HG02981 (cell line): ENCODE results near the gene PTGR3.

Experiments
- ATAC-seq: cut with Tn5 transposase; IDR thresholded peaks from one replicate; pipeline ENCODE4 v1.9.1; 2021; ENCODE audit warnings: mild to moderate bottlenecking, moderate library complexity; ENCODE audit not compliant: unreplicated experiment

PTGR3 gene

DNA sequence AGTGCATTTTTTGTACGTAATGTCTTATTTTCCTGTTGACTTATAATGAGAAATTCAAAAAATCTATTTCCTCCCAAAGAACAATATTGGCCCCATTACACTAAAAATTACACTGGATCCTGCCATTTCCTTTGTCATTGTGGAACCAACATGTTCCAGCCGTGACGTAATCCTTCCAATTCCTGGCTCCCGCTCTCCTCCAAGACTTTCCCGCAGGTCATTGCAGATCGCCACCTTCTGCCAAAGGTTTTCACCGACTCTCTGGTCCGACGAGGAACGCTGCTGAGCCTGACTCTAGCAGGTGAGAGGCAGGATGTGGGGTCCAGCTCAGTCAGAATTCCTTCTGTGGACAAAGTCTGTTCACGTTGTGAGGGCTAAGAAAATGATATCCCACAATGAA is 38.0 kb downstream of the PTGR3 start:
- no peak for ATAC-seq

GRCh38 chr18:75170022-75170789 is 38.7 kb downstream of the PTGR3 start:
- no peak for ATAC-seq

DNA sequence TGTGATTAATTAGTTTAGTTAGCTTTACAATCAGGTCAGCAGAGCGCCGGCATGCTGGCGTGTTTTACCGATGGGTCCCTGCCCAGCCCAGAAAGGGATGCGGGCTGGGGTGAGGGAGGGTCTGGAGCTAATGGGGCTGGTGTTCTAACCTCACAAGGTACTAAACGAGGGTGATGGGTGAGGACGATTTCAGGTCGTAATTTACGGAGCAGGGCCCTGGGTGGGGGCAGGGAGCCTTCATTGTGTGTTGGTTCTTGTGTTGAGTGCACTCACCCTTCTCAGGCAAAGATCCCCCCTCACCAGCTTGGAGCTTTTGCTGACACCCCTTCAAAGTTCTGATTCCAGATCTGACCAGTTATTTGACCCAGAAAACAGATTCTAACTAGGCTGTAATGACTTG is 39.5 kb downstream of the PTGR3 start:
- no peak for ATAC-seq

GRCh38 chr18:75168619-75169018 is 40.3 kb downstream of the PTGR3 start:
- ATAC-seq, result no peak

DNA sequence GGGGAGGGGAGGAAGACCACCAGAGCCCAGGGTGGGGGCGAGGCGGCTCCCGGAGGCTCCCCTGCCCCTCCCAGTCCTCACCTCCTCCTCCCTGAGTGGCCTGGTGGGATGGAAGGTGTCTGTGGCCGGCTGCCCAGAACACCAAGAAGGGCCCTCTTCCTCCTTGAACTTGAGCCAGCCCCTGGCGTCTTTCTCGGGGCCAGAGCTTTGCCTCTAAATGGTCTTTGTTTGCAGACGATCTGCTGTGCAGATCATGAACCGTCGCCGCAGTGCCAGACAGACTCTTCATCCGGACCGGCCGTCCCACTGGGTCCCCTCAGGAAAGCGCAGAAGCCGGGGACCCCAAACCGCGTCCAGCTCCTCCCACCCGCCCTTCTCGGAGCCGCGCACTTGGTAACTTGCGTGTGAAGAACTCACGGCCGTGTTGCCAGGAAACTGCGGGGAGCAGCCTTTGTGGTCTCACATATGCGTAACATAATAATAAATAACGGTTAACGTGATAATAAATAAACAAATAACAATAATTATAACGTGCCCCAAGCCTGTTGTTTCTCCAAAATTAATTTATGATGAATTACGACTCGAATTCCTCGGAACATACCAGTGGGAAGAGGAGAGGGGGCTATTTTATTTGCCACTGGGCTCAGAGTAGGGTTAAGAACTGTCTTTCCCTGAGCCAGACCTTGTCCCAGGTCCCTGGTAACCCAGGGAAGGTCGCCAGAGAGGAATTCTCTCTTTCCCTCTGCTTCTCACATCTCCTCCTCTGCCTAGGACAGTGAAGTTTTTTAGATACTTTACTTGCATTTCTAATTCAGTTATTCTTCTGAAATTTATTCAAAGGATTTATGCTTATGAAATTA is 41.0 kb downstream of the PTGR3 start:
- ATAC-seq, result no peak

- no peak for ATAC-seq
These were observed 41.8 kb downstream of the PTGR3 start for GRCh38 chr18:75167137-75167536.

DNA sequence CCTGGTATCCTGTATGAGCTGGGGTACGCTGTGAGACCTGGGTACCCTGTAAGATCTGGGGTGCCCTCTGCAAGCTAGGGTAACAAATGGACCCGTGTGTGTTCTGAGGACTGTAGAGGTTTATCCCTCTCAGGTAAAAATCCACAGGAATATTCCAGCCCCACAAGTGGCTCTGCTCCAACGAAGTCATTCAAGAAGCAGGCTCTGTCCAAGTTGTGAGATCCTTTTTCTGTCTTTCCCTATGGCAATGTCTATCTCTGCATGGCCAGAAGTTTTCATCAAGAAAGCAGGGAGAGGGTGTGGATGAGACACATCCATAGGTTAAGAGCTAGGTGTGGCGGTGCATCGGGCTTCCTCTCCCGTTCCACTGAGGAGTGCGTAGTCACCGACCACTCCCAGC is 43.0 kb downstream of the PTGR3 start:
- ATAC-seq, result no peak

- ATAC-seq, result no peak
These were observed 44.5 kb downstream of the PTGR3 start for GRCh38 chr18:75164479-75164878.

DNA sequence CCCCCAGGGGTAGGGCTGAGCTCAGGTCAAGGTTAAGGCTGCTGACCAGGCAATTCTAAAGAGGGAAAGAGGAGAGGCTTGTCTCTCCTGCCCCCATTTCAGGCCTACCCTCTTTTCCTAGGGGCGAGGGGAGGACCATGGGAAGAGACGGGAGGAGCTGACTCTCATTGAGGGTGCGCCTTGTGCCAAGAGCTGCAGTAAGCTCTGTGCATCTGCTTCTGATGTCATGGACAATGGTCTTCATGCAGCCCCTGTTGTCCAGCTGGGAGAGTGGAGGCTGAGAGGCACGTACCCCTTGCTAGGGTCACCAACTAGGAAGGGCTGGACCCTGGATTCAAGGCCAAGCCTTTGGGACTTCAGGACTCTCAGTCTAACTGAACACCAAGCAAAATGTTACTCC is 45.2 kb downstream of the PTGR3 start:
- no peak for ATAC-seq

- ATAC-seq, result no peak
These were observed 46.0 kb downstream of the PTGR3 start for GRCh38 chr18:75162978-75163377.

- no peak for ATAC-seq
These were observed 46.5 kb downstream of the PTGR3 start for GRCh38 chr18:75162467-75162866.

DNA sequence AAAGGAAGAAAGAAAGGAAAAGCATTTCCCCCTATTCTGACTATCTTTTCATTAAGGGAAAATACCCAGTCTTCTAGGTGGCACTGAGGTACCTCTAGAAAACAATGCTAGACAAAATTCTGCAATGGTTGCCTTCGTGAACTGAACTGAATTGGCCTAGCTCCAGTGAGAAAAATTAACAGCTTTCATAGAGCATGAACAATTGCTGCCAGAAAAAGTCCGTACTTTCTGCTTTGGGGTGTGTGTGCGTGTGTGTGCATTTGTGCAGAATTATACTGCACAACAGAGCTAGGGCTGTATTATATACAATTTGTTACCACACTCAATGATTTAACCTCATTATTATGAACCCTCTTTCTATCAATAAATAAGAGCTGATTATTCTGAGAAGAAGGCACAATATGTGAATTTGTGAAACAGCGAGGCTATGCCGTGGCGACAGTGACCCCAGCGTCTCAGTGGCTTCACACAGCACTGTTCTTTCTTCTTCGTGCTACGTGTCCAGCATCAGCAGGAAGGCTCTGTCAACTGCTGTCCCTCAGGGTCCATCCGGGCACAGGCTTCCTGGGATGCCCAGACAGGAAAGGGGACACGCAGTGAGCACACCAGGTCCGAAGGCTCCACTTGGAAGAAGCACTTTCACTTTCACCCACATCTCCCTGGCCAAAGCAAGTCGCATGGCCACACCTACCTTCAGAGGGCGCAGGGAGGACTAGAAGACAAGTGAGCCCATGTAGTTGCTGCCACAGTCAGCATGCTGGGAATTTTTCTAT is 47.5 kb downstream of the PTGR3 start:
- no peak for ATAC-seq

- no peak for ATAC-seq
These were observed 48.6 kb downstream of the PTGR3 start for GRCh38 chr18:75160364-75160763.

DNA sequence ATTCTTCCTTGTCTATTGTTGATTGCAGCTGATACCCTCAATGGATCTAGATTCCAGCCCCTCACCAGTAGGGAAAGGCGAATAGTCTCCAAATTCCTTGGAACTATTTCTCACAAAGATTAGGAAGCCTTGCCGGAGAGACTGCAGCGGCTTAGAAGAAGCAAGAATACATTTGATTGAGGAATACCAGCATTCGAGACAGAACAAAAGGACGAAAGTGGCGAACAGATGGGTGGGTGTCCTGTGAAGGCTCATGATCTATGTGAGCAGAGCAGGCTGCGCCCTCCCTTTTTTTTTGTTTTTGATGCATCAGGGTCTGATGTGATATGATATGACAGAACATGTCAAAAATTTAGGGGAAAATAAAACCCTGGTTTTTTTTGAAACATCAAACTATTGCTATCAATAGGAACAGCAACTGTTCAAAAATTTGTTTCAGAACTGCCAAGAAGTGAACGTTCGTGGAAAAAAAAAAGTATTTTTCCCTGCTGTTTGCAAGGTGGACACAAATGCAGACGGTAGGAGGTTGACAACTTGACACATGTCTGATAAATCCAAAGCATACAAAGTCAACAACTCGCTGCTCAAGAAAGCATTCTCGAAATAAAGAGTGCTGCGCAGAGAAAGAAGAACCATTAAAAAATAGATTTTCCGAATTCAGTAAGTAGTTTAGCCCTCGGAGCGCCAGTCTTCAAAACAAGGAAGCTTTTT is 49.1 kb downstream of the PTGR3 start:
- no peak for ATAC-seq

DNA sequence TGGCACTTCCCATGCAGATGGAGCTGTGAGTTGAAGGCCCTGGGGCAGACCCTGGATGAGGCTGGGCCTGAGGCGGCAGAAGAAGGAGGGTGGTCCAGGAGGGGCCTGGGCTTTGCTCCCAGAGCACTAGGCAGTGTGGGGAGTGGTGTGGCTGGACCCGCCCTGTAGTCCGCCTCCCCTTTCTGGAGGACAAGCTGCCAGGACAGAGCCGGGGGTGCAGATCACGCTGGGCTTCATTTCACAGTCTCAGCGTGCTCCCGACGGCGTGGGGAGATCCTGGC is 49.8 kb downstream of the PTGR3 start:
- ATAC-seq, result no peak
